ENCODE measurements around the gene CYP26A1.
A peak's percentile ranks its signal among the peaks of the same experiment; 100 is the strongest.

CYP26A1 gene

GRCh38 chr10:93074597-93075368 is 1.1 kb downstream of the CYP26A1 start:
- in situ Hi-C loops (cut with HindIII; ENCODE audit: low pct_ligation_motif_present, low pct_unique_long_range_greater_than_20kb, low sequenced_read_pairs) = no loop called here

GRCh38 chr10:93075369-93076221 is 1.9 kb downstream of the CYP26A1 start:
- DNase-seq = no peak

More at GRCh38 chr10:93074597-93075368, 1.1 kb downstream of the CYP26A1 start:
- DNase-seq = no peak

GRCh38 chr10:93076871-93077270 is 3.2 kb downstream of the CYP26A1 start:
- DNase-seq = no peak
- in situ Hi-C loops (cut with HindIII; ENCODE audit: low pct_ligation_motif_present, low pct_unique_long_range_greater_than_20kb, low sequenced_read_pairs) = no loop called here

More at GRCh38 chr10:93075369-93076221, 1.9 kb downstream of the CYP26A1 start:
- in situ Hi-C loops (cut with HindIII; ENCODE audit: low pct_ligation_motif_present, low pct_unique_long_range_greater_than_20kb, low sequenced_read_pairs) = no loop called here

GRCh38 chr10:93077860-93078337 is 4.2 kb downstream of the CYP26A1 start:
- in situ Hi-C loops (cut with HindIII; ENCODE audit: low pct_ligation_motif_present, low pct_unique_long_range_greater_than_20kb, low sequenced_read_pairs) = no loop called here
- no peak for DNase-seq

GRCh38 chr10:93079663-93080349 is 6.1 kb downstream of the CYP26A1 start:
- in situ Hi-C loops (cut with HindIII; ENCODE audit: low pct_ligation_motif_present, low pct_unique_long_range_greater_than_20kb, low sequenced_read_pairs) = no loop called here
- no peak for DNase-seq

GRCh38 chr10:93080350-93081046 is 6.8 kb downstream of the CYP26A1 start:
- in situ Hi-C loops (cut with HindIII; ENCODE audit: low pct_ligation_motif_present, low pct_unique_long_range_greater_than_20kb, low sequenced_read_pairs) = no loop called here
- DNase-seq = peak; percentile 53

- DNase-seq = no peak
- in situ Hi-C loops (cut with HindIII; ENCODE audit: low pct_ligation_motif_present, low pct_unique_long_range_greater_than_20kb, low sequenced_read_pairs) = no loop called here
Observed at GRCh38 chr10:93081318-93081717, 7.6 kb downstream of the CYP26A1 start.

GRCh38 chr10:93081834-93082233 is 8.1 kb downstream of the CYP26A1 start:
- in situ Hi-C loops (cut with HindIII; ENCODE audit: low pct_ligation_motif_present, low pct_unique_long_range_greater_than_20kb, low sequenced_read_pairs) = no loop called here
- no peak for DNase-seq

- in situ Hi-C loops (cut with HindIII; ENCODE audit: low pct_ligation_motif_present, low pct_unique_long_range_greater_than_20kb, low sequenced_read_pairs) = no loop called here
- DNase-seq = no peak
Observed at GRCh38 chr10:93083743-93084539, 10.2 kb downstream of the CYP26A1 start.

- in situ Hi-C loops (cut with HindIII; ENCODE audit: low pct_ligation_motif_present, low pct_unique_long_range_greater_than_20kb, low sequenced_read_pairs) = no loop called here
Observed at GRCh38 chr10:93085272-93085859, 11.7 kb downstream of the CYP26A1 start.

GRCh38 chr10:93086289-93086688 is 12.6 kb downstream of the CYP26A1 start:
- in situ Hi-C loops (cut with HindIII; ENCODE audit: low pct_ligation_motif_present, low pct_unique_long_range_greater_than_20kb, low sequenced_read_pairs) = no loop called here
- DNase-seq = no peak

More at GRCh38 chr10:93085272-93085859, 11.7 kb downstream of the CYP26A1 start:
- DNase-seq = no peak

GRCh38 chr10:93087846-93088245 is 14.2 kb downstream of the CYP26A1 start:
- DNase-seq = no peak
- in situ Hi-C loops (cut with HindIII; ENCODE audit: low pct_ligation_motif_present, low pct_unique_long_range_greater_than_20kb, low sequenced_read_pairs) = no loop called here

- in situ Hi-C loops (cut with HindIII; ENCODE audit: low pct_ligation_motif_present, low pct_unique_long_range_greater_than_20kb, low sequenced_read_pairs) = no loop called here
- no peak for DNase-seq
Observed at GRCh38 chr10:93088466-93088865, 14.8 kb downstream of the CYP26A1 start.

GRCh38 chr10:93090619-93091018 is 16.9 kb downstream of the CYP26A1 start:
- DNase-seq = no peak
- in situ Hi-C loops (cut with HindIII; ENCODE audit: low pct_ligation_motif_present, low pct_unique_long_range_greater_than_20kb, low sequenced_read_pairs) = no loop called here

GRCh38 chr10:93091960-93092359 is 18.3 kb downstream of the CYP26A1 start:
- no peak for DNase-seq
- in situ Hi-C loops (cut with HindIII; ENCODE audit: low pct_ligation_motif_present, low pct_unique_long_range_greater_than_20kb, low sequenced_read_pairs) = no loop called here

- no peak for DNase-seq
- in situ Hi-C loops (cut with HindIII; ENCODE audit: low pct_ligation_motif_present, low pct_unique_long_range_greater_than_20kb, low sequenced_read_pairs) = no loop called here
Observed at GRCh38 chr10:93095225-93095624, 21.5 kb downstream of the CYP26A1 start.

GRCh38 chr10:93096901-93097300 is 23.2 kb downstream of the CYP26A1 start:
- DNase-seq = no peak
- in situ Hi-C loops (cut with HindIII; ENCODE audit: low pct_ligation_motif_present, low pct_unique_long_range_greater_than_20kb, low sequenced_read_pairs) = no loop called here
